Large intestine (tissue), 3 donors: ENCODE results near the gene PTGER1. TPM values are rescaled to one million over a fixed set of nuclear protein-coding genes. Genes with fewer than 3 reads are reported as not detected.

Experiments
- DNase-seq, 2 donors: peaks; one replicate each; pipeline versions ENCODE4 v3.0.0 to v3.0.0-alpha.2; 2013
- H3K27ac ChIP-seq: one replicate; pipeline ENCODE4 v1.5.1; 2013; ENCODE audit warnings: low read length
- H3K27me3 ChIP-seq: 2 replicates; pipeline ENCODE4 v1.6.1; 2013; ENCODE audit warnings: low read length; ENCODE audit not compliant: control insufficient read depth, insufficient read depth
- H3K36me3 ChIP-seq: 2 replicates; pipeline ENCODE4 v1.6.1; 2013; ENCODE audit warnings: low read length; ENCODE audit not compliant: control insufficient read depth, insufficient read depth
- H3K4me1 ChIP-seq: one replicate; pipeline ENCODE4 v1.6.1; 2013; ENCODE audit warnings: low read length; ENCODE audit not compliant: control insufficient read depth, insufficient read depth
- H3K4me3 ChIP-seq: one replicate; pipeline ENCODE4 v1.5.1; 2013; ENCODE audit warnings: low read length
- H3K9me3 ChIP-seq: one replicate; pipeline ENCODE4 v1.6.1; 2013; ENCODE audit warnings: mild to moderate bottlenecking, low read depth, low read length, moderate library complexity; ENCODE audit not compliant: control insufficient read depth
- WGBS: methylation state at CpG from one replicate; pipeline ENCODE4 v1.1.5; 2013; ENCODE audit warnings: low lambda C conversion rate; ENCODE audit not compliant: insufficient coverage; 5-methylcytosine and 5-hydroxymethylcytosine counted together
- polyA plus RNA-seq: library from polyadenylated mRNA; unstranded; fragments of 120-200 nt; gene quantifications from one replicate; pipeline ENCODE4 v1.2.1, GENCODE V29; 2013

The PTGER1 gene
- polyA plus RNA-seq, 1 donor: 0.97 TPM

DNA sequence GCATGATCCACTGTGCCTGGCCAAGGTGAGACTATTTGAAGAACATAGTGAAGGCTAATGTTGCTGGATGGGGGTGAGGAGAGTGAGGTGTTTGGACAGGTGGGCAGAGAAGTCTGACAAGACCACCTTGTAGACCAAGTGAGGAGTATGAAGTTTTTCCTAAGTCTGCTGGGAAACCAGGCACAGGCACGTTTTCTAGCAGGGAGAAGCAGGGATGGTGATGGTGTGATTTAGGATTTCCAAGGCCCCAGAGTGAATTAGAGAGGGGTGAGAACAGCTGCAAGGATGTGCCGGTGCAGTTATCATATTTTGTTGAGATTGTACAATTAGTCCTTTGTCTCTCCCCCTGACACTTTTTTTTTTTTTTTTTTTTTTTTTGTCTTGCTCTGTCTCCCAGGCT, 47.7 kb downstream of the PTGER1 start:
- Histone ChIP-seq H3K4me3 (no peak overlapping the region), H3K4me1 (no peaks in the 10 kb centered on the region), H3K27ac (no peak overlapping the region), H3K9me3 (no peaks in the 10 kb centered on the region), H3K36me3 (no peaks in the 10 kb centered on the region), H3K27me3 (peaks cover 10% of the 10 kb centered on the region)
- no CpG with 5 or more reads among the region's 2 CpGs for WGBS
- DNase-seq: no peak

GRCh38 chr19:14425696-14426138, 49.4 kb downstream of the PTGER1 start:
- no peaks in the 10 kb centered on the region for H3K4me1 ChIP-seq
- DNase-seq: no peak
- 39% methylated on average over 3 of the region's 7 CpGs for WGBS

More at GRCh38 chr19:14425696-14426138, 49.4 kb downstream of the PTGER1 start:
- peaks cover 3% of the 10 kb centered on the region for H3K27me3 ChIP-seq
- no peak overlapping the region for H3K27ac ChIP-seq
- no peaks in the 10 kb centered on the region for H3K9me3 ChIP-seq
- no peak overlapping the region for H3K4me3 ChIP-seq
- H3K36me3 ChIP-seq: no peaks in the 10 kb centered on the region

Other genes starting within 250 kb of the PTGER1 start
- gene ADGRE5, start 93.9 kb downstream of the PTGER1 start, polyA plus RNA-seq: 54.3 TPM
- 69.2 TPM for gene DDX39A, start 56.0 kb downstream of the PTGER1 start, polyA plus RNA-seq
- 65.3 TPM for gene PKN1, start 42.0 kb downstream of the PTGER1 start, polyA plus RNA-seq
- 43.7 TPM for gene GIPC1, start 20.8 kb upstream of the PTGER1 start, polyA plus RNA-seq
- gene DNAJB1, start 43.0 kb upstream of the PTGER1 start, polyA plus RNA-seq: 101 TPM
- gene TECR, start 54.2 kb upstream of the PTGER1 start, polyA plus RNA-seq: 236 TPM
- 140 TPM for gene NDUFB7, start 96.7 kb upstream of the PTGER1 start, polyA plus RNA-seq
- gene CLEC17A, start 107.7 kb upstream of the PTGER1 start, polyA plus RNA-seq: 0.13 TPM
- 0.79 TPM for gene ADGRE3, start 199.5 kb upstream of the PTGER1 start, polyA plus RNA-seq
- 14.1 TPM for gene ZNF333, start 214.7 kb upstream of the PTGER1 start, polyA plus RNA-seq